ENCODE measurements around the gene PLXNA2.

Gene PLXNA2, protein sequence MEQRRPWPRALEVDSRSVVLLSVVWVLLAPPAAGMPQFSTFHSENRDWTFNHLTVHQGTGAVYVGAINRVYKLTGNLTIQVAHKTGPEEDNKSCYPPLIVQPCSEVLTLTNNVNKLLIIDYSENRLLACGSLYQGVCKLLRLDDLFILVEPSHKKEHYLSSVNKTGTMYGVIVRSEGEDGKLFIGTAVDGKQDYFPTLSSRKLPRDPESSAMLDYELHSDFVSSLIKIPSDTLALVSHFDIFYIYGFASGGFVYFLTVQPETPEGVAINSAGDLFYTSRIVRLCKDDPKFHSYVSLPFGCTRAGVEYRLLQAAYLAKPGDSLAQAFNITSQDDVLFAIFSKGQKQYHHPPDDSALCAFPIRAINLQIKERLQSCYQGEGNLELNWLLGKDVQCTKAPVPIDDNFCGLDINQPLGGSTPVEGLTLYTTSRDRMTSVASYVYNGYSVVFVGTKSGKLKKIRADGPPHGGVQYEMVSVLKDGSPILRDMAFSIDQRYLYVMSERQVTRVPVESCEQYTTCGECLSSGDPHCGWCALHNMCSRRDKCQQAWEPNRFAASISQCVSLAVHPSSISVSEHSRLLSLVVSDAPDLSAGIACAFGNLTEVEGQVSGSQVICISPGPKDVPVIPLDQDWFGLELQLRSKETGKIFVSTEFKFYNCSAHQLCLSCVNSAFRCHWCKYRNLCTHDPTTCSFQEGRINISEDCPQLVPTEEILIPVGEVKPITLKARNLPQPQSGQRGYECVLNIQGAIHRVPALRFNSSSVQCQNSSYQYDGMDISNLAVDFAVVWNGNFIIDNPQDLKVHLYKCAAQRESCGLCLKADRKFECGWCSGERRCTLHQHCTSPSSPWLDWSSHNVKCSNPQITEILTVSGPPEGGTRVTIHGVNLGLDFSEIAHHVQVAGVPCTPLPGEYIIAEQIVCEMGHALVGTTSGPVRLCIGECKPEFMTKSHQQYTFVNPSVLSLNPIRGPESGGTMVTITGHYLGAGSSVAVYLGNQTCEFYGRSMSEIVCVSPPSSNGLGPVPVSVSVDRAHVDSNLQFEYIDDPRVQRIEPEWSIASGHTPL (N-terminal part only)

DNA sequence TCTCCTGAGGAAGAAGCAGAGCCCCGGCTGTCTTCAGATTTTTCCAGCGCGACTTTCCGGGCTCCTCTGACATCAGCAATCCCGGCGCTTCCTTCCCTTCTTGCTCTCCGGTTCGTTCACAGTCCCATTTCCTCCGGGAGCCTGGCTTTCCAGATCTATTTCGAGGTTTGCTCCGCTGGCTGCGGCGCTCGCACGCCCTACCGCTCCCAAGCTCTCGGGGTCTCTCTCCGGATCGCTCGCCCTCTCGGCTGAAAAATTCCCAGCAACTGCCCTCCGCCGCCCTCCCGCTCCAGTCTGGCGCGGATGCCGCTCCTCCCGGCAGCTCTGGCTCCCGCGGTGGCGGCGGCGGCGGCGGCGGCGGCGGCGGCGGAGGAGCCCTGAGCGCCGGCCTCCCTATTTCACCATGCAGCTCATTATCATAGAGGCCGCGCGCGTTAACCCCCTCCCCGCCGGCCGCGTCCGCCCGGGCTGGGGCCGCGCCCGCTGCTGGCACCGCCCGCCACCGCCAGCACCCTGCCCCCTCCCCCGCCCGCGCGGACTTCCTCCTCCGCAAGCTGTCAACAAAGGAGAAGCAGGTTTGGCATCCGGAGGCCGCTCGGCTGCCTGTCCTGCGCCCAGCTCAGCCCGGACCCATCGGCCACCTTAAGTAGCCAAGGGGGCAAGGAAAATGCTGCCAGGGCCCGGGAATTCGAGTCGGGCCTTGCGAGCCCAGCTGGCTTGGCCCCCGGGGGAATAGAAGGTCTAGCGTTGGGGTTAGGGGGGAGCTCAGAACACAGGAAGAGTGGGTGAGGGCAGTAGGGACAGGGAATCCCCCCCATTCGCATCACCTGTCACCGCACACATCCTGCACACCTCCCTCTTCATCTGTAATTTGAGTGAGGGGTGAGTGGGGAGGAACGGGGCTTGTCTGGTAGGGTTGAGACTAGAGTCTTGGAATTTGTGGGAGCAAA is at the start of gene PLXNA2:
TSS of gene PLXNA2 (minus strand) at position 418 of the 950 bp plus-strand sequence. CDS start 26,462 bp downstream, outside the sequence.
- peak; percentile 86 for DNase-seq

DNA sequence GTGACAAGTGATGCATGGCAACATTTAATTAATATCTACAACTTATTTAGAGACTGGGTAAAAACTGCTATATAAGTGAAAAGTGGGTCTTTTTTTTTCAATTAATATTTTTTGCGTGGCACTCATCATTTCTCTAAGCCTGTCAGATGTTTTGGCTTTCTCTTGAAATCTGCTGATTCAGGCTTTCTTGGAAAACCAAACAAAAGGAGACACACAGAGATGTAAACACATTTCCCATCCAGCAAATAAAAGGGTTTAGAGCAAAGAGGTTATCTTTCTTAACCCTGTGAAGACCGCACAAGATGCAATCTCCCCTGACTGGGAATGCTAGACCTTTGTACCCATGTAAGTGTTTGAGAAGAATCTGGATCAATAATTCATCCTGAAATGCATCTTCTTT is 48.7 kb upstream of the PLXNA2 start:
- DNase-seq = no peak

DNA sequence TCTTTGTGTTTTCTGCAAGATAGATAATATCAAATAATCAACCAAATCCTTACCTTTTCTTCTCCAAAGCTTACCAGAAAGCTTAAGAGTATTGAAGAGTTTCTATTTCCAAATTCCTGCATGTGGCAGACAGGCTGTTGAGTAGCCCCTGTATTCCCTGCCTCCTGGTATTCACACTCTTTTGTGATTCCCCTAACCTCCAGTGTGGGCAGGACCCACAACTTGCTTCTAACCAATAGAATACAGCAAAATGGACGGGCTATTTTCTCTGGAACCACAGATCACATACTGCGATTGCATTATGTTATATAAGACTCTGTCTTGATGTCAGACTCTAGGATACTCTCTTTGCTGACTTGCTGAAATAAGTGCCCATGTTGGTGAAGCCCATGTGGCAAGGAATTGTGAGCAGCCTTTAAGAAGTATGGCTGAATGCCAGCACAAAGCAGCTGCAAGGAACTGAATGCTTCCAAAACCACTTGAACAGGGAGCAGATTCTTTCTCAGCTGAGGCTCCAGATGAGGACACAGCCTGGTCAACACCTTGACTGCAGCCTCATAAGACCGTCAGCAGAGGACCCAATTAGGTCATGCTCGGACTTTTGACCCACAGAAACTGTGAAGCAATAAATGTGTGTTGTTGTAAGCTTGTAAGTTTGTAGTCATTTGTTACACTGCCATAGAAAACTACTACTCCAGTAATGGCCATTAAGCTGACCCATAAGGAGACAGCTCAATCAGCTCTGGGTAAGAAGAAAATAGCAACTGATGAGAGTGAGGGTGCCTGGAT is 47.9 kb upstream of the PLXNA2 start:
- DNase-seq = no peak

DNA sequence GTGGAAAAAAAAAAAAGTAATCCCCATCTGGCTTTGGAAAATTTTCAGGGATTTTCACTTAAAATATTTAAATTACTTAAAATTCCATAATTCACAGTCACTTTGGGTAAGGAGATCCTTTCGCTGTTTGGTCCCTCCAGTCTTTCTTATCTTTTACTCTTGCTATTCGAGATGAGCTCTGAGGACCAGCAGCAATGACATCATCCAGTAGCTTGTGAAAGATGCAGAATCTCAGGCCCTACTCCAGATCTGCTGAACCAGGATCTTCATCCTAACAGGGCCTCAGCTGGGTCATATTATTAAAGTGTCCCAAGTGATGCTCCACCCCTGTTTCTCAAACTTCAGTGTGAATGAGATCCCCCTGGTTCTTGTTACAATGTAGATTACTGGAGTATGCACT is 46.9 kb upstream of the PLXNA2 start:
- no peak for DNase-seq

DNA sequence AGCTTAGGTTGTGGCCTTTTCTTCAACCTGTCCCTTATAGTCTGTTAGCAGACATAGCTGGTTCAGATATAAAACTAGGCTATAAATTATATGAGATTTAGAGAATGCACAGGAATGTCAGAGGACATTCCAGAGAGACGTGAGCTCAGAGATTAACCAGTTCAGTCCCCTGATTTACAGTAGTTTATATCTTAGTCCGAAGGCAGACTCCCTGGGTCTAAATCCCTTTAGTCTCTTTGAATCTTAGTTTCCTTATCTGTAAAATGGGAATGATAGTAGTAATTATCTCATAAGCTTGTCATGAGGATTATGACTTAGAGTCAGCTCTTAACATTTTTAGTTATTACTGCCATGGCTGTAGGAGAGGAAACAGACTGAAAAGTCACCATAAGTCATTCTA is 45.5 kb upstream of the PLXNA2 start:
- no peak for DNase-seq

DNA sequence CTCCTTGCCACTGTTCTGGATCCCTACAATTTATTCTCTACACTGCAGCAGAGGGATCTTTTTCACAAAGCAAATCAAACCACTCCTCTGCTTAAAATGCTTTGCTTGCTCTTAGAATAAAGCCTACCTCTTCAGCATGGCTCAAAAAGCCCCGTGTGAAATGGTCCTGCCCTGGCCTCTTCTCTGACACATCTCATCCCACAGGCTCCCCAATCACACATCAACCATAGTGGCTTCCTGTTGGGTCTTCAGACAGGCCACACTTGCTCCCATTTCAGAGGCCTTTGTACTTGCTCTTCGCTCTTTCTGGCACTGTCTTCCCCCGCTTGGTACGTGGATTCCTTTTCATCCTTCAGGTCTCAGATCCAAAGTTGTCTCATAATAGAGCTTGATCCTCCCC is 44.3 kb upstream of the PLXNA2 start:
- no peak for DNase-seq

DNA sequence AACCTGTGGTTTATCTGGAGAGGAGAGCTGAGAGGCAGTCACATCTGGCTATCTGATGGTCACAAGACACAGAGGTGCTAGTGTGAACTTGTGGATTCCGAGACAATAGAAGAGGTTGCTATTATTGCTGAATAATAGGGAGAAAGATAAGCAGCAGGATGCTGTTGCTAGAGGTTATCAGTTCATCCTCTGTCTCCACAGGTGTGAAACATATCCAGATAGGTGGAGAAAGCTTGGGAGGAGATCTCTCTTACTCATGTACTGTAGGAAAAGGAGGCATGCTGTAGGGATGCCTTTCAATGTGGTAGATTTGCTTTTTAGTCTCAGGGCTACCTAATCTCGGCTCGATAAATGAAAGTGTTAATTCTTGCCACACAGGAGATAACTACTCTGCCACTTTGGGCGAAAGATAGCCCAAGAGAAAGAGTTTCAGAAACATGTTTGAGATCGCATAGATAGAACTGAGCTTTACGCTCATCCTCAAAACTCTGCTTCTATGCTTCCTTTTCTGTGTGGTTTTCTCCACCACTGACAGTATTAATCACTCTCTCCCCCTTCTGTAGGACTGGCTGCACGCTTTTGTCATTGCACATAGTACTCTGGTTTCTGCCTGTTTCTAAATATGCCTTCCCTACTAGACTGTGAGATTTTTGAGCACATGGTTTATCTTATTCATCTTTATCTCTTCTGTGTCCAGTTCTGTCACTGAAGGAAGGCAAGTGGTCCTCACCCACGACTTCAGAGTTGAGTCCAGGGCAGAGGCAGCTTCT is 36.7 kb upstream of the PLXNA2 start:
- no peak for DNase-seq

DNA sequence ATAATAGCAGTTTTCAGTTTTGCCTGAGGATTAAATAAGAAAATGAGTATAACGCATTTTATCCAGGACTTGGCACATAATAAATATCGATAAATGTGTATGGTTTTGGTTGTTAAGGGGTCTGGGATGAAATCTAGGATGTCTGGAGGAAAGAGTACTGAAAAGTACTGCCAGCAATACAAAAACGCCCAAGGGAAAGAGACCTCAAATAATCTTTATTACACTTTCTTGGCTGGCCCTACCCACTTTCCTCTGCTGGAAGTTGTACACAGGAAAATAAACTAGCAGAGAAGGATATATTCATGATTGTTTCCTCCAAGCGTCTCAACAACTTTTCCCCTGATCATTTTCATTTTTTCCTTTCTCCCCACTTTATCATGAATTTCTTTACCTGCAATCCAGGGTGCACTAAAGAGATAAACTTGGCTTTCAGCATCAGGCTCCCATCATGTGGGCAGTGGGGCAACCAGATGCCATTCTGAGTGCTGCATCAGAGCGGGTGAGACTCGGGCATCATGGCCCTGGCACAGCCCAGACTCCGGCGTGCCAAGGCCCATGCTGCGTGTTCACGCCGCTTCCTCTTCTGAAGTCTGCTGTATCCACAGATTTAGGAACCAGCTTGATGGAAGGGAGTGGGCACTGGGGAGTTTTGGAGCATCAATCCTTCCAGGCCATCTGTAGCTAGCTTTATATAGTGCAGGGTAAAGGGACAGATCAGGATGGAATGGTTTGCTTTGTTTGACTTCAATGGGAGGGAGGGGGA is 35.8 kb upstream of the PLXNA2 start:
- DNase-seq = no peak

DNA sequence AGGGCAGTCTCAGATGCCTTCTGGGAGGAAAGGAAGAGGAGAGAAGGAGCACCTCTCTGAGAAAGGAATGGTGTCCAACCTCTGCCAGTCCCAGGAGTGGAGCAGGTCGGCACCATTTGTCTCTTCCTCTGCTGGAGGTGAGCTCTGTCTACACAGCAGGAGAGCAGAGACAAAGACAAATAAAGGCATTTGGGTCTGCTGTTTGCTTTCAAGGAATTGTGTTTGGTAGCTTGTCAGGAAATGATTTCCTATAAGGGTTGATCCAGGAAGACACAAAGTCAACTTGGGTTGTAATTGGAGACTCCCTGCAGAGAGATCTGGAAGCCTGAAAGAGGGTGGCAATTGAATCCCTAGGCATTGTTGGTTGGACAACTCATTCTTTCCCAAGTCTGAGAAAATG is 34.5 kb upstream of the PLXNA2 start:
- no peak for DNase-seq

DNA sequence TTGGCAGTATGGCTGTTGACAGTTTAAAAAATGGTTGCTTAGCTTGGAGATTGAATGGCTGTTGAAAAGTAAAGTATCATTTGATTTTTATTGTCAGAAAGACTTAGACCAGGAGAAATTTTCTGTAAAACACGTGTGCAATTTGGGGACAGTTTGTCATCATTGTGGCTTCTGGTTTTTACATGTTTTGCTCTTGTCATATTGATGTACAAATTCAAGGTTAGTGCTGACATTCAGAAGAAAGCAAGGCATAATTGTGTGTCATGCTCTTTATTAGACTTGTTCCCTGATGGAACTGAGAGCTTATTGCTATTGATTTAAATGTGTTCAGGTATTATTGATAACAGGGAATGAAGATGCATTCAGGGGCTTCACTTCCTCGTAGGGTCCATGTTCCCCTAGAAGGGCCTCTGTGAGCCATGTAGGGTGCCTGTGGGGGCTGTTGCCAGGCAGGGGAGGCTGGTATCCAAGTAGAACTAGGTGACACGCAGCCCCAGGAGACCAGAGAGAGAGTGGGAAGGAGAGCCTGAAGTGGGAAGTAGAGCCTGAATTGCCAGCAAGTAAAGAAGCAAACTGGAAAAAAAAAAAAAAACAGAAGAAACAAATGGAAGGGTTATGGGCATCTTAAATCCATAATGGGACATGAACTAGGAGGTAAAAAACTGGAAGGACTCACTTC is 32.7 kb upstream of the PLXNA2 start:
- no peak for DNase-seq

DNA sequence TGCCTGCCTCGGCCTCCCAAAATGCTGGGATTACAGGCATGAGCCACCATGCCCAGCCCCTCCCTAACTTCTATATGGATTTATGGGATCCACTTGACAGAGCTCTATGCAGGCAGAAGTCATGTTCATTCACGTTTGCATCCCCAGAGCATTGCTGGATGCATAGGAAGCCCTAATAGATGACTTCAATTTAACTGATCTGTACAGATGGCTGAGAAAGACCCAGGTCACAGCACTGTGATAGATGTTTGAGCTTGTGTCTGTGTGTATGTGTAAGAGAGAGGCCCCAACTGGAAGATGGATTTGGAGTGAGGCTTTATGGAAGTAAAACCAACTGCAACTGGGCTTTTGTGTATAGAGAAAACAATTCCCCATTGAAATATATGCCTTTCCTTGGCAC is 30.9 kb upstream of the PLXNA2 start:
- DNase-seq = no peak

DNA sequence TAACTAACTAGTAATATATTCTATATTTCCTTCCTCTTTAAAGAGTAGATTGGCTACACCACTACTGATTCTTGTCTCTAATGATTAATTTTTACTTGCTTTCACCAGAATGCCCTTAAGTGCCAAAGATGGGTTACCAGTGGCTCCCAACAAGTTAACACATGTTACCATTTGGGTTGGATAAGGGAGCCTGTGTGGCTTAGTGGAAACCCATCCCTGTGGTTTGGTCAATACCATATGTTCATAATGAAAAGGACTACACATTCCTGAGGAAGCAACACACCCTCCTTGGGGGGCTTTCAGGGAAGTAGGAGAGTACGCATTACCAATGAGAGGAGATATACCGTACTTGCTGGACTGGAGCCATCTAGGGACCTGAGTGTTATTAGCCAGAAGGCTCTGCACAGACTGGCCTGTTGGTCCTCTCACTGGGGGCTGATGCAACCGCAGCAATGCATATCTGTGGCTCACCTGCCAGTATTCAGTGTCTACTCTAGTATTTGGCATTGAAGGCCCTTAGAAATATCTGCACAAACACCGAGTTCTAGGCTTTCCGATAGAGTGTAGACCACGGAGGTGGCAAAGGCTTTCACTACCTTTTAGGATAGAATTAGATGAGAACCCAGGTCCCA is 29.3 kb upstream of the PLXNA2 start:
- DNase-seq = no peak

DNA sequence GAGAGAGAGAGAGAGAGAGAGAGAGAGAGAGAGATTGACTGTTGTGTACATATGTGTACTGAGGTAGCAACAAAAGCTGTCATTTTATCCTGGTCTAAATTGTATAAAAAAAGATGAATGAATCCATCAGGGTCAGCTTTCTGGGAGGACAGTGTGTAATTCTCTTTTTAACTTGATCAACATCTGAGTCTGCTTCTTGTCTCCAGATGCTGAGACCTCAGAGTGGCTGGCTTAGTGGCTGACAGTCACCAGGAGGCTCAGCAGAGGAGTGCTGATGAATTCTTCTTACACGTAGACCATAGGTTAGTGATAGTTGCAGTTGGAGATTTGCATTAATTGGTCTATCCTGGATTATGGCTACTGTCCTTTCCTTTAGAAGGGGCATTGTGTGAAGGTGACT is 28.5 kb upstream of the PLXNA2 start:
- no peak for DNase-seq

DNA sequence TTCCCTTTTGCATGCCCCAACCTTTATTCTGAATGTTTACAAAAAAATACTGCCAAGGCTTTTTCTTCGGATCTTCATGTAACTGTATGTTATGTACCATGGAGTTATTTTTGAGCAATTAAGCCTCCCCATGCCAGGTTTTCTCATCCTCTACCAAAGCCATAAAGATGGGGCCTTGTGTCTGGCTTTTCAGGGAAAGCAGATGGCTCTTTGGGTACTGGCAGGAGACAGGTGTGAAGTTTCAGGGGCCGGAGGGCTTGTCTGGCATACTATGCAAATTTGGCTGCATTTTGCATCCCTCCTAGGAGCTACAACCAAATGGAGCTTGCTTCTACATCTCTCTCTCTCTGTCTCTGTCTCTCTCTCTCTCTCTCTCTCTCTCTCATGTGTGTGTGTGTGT is 28.1 kb upstream of the PLXNA2 start:
- DNase-seq = no peak

DNA sequence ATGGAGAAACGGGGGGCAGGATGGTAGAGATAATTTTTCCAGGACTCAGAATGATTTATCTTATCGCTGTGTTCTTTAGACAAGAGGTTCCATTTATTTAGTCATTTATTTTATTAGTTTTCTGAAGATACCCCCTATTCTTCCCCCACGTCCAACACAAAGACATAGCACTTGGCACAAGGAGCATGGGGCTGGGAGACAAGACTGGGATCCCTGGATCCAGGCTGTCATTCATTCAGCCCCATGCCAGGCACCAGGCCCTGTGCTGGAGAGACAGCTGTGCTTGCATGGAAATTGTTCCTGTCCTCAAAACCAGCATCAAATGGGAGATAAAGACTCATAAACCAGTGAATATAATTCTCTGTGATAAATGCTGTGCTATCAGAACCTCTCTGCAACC is 27.1 kb upstream of the PLXNA2 start:
- DNase-seq = no peak

DNA sequence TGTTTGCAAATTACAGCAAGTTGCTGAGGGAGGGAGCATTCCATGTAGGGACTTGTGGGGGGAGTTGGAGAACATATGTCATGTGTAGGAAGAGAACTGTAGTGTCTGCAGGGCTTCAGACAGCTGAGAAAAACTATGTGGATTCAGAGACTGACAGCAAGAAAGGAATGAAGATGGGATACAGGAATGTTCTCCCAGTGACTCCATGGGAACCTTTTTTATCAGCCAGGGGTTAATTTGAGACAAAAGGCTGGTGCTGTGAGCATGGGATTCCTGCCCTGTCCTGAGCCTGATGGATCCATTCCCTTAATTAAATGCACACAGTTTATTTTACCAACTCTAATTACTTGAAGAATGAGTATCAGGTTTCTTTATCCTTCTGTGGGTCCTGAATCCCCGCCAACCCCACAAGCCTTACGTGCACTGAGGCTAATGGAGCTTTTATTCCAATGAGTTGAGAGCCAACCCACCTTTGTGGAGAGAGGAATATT is 26.5 kb upstream of the PLXNA2 start:
- no peak for DNase-seq

DNA sequence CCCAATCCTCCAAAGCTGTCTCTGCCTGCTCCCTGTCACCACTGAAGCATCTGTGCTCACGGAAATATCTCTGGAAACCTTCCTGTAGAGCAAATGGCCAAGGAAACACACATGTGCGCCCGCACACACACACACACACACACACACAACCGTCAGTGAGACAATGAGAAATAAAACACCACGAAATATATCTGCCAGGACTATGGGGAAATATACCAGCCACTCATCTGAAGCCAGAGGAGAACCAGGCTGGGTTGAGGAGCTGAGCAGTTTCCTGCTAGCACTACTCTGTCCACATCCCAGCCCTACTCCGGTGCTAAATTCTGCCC is 25.1 kb upstream of the PLXNA2 start:
- no peak for DNase-seq

DNA sequence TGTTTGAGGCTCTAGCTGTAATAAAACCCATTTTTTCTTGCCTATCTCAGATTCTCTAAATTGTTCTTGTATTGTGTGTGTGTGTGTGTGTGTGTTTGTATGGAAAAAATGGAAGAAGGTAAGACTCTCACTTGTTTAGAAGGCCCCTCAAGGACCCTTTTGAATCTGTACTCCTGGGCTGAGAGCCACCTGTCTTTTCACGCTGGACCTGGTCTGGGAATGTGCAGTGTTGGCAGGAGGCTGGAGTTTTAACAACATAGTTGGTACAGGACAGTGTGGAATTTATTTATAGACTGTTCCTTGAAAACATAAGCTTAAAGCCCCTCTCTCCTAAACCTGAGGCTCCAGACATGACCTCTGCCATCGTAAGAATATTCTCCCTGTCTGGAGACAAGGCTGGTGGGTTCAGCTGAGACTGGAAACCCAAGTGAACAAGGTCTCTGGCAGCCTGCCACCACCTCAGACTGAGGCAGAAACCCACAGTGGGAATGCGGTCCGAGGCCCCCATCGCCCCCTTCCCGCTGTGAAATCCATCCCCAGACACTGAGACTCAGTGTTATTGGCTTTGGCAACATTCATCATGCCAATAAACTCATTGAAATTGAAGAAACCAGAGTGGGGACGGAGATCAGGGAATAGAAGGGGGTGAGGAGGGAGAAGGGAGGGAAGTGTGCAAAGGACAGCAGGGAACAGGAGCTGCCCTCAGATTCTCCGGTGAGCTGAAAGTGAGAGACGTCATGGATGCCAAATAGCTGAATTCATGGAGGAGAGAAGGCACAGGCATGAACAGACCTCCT is 24.6 kb upstream of the PLXNA2 start:
- DNase-seq = no peak

Measured in OCI-M1 (cell line).